ENCODE data around the gene BLOC1S5. TPM values are rescaled to one million over a fixed set of nuclear protein-coding genes. Genes with fewer than 3 reads are reported as not detected.

BLOC1S5 gene
- total and polyA plus RNA-seq, 2 of the 13 experiments (the other 11 are each of a cell fraction or from before 2014, with no cell fraction given), result 10.5 to 41.5 TPM

DNA sequence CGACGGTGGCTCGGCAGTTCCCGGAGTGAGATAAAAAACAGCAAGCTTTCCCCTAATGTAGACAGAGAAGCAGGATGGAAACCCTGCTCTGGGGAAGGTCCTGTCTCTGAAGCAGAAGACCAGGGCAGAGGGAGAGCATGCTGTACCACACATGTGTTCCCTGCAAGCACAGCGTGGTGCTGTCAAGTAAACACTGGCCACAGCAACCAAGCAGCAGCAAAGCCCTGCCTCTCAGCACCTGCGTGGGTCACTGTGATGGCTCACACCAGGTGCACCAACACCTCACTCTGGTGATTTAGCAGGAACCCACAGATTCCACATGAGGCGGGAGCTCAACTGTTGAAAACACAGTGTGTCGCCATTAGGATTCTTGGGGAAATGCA is 88.4 kb downstream of the BLOC1S5 start (continued):
- TF ChIP-seq, protein P1, sequence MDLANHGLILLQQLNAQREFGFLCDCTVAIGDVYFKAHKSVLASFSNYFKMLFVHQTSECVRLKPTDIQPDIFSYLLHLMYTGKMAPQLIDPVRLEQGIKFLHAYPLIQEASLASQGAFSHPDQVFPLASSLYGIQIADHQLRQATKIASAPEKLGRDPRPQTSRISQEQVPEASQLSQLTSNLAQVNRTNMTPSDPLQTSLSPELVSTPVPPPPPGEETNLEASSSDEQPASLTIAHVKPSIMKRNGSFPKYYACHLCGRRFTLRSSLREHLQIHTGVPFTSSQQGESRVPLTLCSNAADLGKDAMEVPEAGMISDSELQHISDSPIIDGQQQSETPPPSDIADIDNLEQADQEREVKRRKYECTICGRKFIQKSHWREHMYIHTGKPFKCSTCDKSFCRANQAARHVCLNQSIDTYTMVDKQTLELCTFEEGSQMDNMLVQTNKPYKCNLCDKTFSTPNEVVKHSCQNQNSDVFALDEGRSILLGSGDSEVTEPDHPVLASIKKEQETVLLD (CRISPR knock-in tag; IDR thresholded peaks at IDR 0.05; ENCODE audit: low read depth), result no peak
- TF ChIP-seq BRD4 (CRISPR knock-in tag; IDR thresholded peaks at IDR 0.05), result no peak; the same call in 1 of the 2 replicates
- no peak for TF ChIP-seq NR3C1 (CRISPR knock-in tag; IDR thresholded peaks at IDR 0.05)
- TF ChIP-seq EZH2 (conservative IDR thresholded peaks at IDR 0.05; ENCODE audit: low read depth, low read length), result no peak
- TF ChIP-seq SYNCRIP (IDR thresholded peaks at IDR 0.05; ENCODE audit: insufficient read depth, low read depth, low read length), result no peak
- no peak for TF ChIP-seq DDIT3 (CRISPR knock-in tag; IDR thresholded peaks at IDR 0.05)
- no peak for TF ChIP-seq TCF7L2 (IDR thresholded peaks at IDR 0.05; ENCODE audit: low read depth, low read length)
- no peak for TF ChIP-seq SNAPC4 (CRISPR knock-in tag; IDR thresholded peaks at IDR 0.05)
- no peak for TF ChIP-seq ZNF564 (CRISPR knock-in tag; IDR thresholded peaks at IDR 0.05)
- TF ChIP-seq SAFB2 (CRISPR knock-in tag; IDR thresholded peaks at IDR 0.05; ENCODE audit: borderline replicate concordance, low read depth), result no peak
- no peak for TF ChIP-seq HNF4G (IDR thresholded peaks at IDR 0.05; ENCODE audit: borderline replicate concordance, low read depth, low read length)
- no peak for TF ChIP-seq HNF4G (CRISPR knock-in tag; IDR thresholded peaks at IDR 0.05; ENCODE audit: borderline replicate concordance, low read depth)
- TF ChIP-seq ZFP36L1 (CRISPR knock-in tag; IDR thresholded peaks at IDR 0.05), result no peak
- TF ChIP-seq KAT7 (CRISPR knock-in tag; IDR thresholded peaks at IDR 0.05; ENCODE audit: borderline replicate concordance), result no peak
- TF ChIP-seq ZNF136 (CRISPR knock-in tag; IDR thresholded peaks at IDR 0.05; ENCODE audit: low read depth), result no peak
- TF ChIP-seq WIZ (CRISPR knock-in tag; IDR thresholded peaks at IDR 0.05), result no peak
- no peak for TF ChIP-seq ZFP90 (CRISPR knock-in tag; IDR thresholded peaks at IDR 0.05; ENCODE audit: borderline replicate concordance)
- TF ChIP-seq, protein P2, sequence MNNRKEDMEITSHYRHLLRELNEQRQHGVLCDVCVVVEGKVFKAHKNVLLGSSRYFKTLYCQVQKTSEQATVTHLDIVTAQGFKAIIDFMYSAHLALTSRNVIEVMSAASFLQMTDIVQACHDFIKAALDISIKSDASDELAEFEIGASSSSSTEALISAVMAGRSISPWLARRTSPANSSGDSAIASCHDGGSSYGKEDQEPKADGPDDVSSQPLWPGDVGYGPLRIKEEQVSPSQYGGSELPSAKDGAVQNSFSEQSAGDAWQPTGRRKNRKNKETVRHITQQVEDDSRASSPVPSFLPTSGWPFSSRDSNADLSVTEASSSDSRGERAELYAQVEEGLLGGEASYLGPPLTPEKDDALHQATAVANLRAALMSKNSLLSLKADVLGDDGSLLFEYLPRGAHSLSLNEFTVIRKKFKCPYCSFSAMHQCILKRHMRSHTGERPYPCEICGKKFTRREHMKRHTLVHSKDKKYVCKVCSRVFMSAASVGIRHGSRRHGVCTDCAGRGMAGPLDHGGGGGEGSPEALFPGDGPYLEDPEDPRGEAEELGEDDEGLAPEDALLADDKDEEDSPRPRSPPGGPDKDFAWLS (CRISPR knock-in tag; IDR thresholded peaks at IDR 0.05; ENCODE audit: borderline replicate concordance), result no peak
- no peak for TF ChIP-seq ZBTB25 (CRISPR knock-in tag; IDR thresholded peaks at IDR 0.05)
